Spleen (tissue), 7 donors: ENCODE results near the gene LMF1.

Experiments used
- CTCF ChIP-seq, 11 experiments: fragments of 200-600 bp in 7 of 11; fragments of 450-650 bp in 4 of 11; sonication (generic) in 4 of 11; IDR thresholded peaks in 8 of 11; conservative IDR thresholded peaks in 3 of 11; 1 replicate in 7 of 11; 2 replicates in 4 of 11; pipeline versions ENCODE4 v1.4.0 to v1.8.0; 2016 to 2021; ENCODE audit warnings: antibody characterized with exemption in 11 of 11, inconsistent platforms in 4 of 11, mild to moderate bottlenecking in 1 of 11
- POLR2A ChIP-seq, 3 donors: fragments of 450-650 bp; IDR thresholded peaks; one replicate each; pipeline ENCODE4 v1.5.1; 2017; ENCODE audit warnings: antibody characterized with exemption in 3 of 3, mild to moderate bottlenecking in 1 of 3
- POLR2AphosphoS5 ChIP-seq, 3 donors: sonication (generic); formaldehyde crosslinking; IDR thresholded peaks; one replicate each; pipeline ENCODE4 v1.5.1; 2017; ENCODE audit warnings: antibody characterized with exemption in 3 of 3
- donor health status: DM: no; HTN: no; CAD: no; lungs with moderate emphysema.
- donor health status: DM: no; HTN: no; CAD: no.
- donor health status: DM: no; HTN: no; CAD: no.

- TF ChIP-seq CTCF (IDR thresholded peaks at IDR 0.05 in 8 of 11, conservative IDR thresholded peaks at IDR 0.05 in 3 of 11): no peak
- no peak for TF ChIP-seq POLR2A (IDR thresholded peaks at IDR 0.05)
- no peak for TF ChIP-seq POLR2AphosphoS5 (IDR thresholded peaks at IDR 0.05)
Observed at GRCh38 chr16:917591-918061, 53.2 kb downstream of the LMF1 start.
